ENCODE measurements around the gene SLC25A41.

Gene SLC25A41

DNA sequence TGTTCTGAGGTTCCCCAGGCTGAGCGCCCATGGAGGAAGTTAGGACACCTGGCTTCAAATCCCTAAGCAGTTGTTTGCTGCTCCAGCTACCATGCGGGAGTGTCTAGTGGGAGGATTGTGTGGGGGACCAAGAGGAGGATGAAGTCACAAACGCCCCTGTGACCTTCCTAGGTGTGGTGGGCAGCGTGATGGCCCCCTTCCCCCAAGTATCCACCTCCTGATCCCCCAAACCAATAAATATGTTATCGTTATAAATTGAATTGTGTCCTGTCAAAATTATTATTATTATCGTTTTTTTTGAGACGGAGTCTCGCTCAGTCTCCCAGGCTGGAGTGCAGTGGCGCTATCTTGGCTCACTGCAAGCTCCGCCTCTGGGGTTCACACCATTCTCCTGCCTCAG, at the start of gene SLC25A41:
SLC25A41 (minus strand) TSS at position 101 of the 400 bp plus-strand sequence; CDS start at position 31, 70 bp downstream.
- no peak for DNase-seq (ENCODE audit: low read depth)

DNA sequence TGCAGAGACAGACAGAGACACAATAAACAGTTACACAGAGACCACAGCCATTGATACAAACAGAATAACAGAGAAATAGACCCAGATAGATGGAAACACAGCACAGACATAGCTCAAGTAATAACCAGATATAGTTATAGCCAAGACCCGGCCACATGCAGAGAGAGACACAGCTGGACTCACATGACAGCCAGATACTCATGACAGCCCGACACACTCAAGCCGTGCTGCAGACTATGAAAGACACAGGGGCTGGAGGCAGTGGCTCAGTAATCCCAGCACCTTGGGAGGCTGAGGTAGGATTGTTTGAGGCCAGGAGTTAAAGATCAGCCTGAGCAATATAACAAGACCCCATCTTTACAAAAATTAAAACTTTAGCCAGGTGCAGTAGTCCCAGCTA, 49.7 kb upstream of the SLC25A41 start:
- no peak for DNase-seq (ENCODE audit: low read depth)

DNA sequence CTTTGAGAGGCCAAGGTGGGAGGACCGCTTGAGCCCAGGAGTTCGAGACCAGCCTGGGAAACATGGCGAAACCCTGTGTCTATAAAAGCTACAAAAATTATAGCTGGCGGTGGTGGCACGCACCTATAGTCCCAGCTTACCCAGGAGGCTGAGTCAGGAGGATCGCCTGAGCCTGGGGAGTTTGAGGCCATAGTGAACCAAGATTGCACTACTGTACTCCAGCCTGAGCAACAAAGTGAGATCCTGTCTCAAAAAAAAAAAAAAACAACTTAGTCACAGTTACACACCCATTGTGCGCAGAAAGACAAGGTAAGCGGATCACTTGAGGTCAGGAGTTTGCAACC, 48.8 kb upstream of the SLC25A41 start:
- DNase-seq (ENCODE audit: low read depth), result no peak

DNA sequence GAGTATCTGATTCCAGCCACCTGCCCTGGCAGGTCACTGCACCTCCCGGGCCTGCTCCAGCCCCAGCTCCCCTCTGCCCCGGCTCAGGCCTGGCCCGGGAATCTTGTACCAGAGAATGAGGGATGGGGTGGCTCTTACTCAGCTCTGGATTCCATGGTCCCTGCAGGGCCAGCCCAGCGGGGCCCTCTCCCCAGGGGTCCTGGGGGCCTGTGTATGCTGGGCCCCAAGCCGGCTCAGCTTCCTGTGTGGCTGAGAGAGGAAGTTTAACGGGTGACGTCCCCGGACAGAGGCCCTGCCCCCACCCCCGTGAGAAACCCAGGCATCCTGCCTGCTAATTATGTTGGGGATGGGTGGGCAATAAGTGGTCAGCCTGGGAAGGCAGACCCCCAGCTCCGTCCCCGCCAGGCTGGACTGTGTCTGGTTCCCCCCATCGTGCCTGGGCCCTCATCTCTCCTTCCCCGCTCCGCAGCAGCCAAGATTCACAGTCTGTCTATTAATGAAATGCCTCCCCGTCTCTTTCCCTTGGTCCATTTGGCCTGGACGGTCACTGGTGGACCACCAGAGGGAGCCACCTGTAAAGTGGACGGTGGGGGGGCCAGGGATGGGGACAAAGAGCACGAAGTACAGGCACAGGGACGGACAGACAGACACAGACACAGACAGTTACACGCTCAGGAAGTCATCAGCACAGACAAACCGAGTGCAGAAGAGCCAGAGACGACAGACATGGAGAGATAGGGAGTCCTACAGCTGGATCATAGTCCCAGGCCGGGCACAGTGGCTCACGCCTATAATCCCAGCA, 48.2 kb upstream of the SLC25A41 start, which contains the start of gene DENND1C:
DENND1C (minus strand) TSS at position 247 of the 802 bp plus-strand sequence; CDS start at position 155, 92 bp downstream.
- no peak for DNase-seq (ENCODE audit: low read depth)

DNA sequence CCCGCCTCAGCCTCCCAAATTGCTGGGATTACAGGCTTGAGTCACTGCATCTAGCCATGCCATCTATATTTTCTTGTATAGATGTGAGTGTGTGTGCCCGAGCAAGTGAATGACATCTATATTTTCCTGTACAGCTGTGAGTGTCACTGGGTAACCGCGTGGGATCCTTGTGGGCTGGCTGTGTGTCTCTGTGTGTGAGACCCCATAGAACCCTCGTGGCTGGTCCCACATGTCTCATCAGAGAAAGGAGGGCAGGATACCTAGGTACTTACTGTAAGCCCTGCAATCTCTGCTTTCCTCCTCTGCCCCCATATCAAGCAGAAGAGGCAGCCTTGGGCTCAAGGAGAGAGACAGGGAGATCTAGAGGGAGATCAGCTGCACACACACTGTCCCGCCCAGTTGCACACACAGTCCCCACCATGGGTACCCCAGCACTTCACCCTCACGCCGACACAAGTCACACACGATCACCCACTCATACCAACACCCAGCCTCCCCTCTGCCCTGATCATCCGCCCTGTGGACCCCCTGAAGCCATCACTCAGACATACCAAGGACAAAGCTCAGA, 47.4 kb upstream of the SLC25A41 start:
- DNase-seq (ENCODE audit: low read depth), result no peak

DNA sequence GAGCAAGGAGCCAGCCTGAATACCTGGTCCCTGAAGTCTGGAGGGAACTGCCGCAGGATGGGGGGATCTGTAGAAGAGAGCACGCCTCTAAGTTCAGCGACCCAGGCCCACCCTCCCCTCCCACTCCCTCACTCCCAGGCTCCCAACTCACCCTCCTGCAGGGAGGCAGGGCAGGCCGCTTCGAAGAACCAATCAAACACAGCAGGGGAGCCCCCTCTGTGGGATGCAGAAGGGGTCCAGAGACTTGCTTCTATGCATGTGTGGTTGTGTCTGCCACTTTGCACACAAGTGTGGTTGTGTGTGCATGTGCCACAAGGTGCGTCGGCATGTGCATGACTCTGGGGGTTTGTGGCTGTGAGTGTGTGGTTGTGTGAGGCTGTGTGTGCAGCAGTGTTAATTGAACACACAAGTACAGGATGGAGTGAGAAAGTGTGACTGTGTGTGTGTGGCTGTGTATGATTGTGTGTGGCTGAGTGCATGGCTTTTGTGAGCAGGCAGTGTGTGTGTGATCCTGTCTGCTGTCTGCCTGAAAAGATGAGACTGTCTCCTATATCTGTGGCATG, 46.4 kb upstream of the SLC25A41 start:
- DNase-seq (ENCODE audit: low read depth), result no peak

DNA sequence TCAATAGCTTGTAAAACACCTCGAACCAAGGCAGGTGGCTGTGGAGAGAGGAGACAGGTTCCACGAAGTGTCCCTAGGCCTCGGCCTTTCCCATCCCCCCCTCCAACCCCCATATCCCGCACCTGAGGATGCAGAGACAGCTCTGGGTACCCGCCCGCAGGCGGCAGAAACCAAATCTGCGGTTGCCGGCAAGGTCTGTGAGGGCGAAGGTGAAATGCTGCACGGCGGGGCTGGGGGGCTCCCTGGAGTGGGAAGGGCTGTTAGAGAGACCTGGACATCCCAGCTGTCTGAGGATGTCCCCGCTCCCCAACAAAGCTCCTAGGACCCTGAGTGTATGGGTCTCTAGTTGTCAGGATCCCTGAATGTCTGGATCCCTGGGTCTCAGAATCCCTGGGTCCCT, 45.3 kb upstream of the SLC25A41 start:
- no peak for DNase-seq (ENCODE audit: low read depth)

DNA sequence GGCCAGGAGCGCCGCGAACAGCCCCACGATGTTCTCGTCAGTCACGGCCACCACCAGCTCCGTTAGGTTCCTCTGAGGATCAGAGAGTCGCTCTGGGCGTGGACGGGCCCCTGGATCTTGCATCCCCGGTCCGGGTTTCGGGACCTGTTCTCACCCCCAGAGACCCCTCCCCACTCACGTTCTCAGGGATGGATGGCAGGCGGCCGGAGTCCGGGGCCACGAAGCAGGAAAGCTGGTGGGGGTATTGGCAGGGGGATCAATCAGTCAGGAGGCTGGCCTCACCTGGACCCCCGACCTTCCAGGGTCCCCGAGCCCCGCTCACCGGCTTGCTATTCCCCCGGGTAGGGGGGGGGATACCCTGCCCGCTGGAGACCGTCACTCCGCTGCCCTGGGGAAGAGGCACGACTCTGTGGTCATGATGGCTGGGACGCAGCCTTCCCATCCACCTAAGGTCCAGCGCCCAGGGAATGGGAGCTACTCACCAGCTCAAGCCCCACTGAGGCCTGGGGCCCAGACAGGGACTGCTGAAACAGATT, 43.4 kb upstream of the SLC25A41 start:
- no peak for DNase-seq (ENCODE audit: low read depth)

DNA sequence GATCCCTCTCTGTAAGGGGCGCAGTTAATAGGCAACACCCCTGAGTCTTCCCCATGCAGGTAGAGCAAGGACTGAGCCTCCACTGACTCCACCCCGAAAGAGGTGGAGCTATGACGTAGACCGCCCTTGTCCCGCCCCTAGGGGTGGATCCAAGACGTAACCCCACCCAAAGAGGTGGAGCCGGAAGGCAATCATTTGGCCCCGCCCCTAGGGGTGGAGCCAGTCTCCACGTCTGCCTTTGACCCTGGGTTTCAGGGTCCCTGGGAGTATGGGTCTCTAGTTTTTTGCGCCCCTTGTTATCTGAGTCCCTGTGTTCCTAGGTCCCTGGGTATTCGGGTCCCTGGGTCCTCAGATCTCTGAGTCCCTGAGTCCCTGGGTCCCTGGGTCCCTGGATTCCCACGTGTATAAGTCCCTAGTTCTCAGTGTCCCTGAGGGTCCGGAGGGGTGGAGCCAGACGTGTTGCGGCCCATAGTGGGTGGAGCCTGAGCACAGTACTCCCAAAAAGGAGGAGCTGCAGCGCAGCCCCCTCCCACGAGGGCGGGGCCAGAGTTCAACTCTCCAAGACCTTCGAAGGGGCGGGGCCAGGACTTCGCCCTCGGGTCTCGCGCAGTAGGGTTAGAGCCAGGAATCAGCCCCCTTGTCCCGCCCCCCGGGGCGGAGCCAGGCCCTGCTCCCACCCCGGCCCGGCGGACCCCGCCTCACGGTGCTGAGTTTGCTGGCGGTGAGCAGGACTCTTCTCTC, 42.8 kb upstream of the SLC25A41 start:
- DNase-seq (ENCODE audit: low read depth), result no peak

DNA sequence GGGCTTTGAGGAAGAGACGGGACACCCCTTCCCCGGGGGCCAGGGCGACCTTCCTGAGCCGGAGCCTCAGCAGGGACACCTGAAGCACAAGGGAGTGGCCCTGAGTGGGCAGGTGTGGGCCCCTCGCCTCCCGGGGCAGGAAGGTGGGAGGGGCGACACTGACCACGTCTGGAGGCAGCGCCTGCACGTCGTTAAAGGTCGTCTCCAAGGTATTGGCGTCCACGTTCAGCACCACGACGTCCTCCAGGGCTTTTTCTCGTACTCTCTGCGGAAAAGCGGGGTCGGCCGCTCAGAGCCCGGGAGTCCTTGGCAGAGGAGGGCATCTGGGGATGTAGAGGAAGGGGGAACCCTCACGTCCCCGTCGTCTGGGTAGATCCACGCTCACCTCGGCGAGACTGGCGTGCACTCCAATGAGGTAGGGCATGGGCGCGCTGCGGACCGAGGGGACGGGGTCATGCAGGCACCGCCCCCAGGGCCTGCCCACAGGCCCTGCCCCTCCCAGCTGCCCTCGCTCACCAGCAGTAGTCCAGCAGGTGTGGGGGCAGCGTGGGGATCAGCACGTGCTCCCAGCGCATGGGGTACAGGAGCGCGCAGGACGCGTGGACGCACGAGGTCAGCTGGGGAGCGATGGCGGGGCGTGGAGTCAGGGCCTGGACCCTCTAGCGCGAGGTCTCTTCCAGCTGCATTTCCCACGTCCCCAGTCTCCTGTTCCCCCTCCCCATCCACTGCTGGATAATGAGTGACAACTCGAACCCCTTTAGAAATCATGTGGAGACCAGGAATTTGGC, 42.0 kb upstream of the SLC25A41 start:
- no peak for DNase-seq (ENCODE audit: low read depth)

DNA sequence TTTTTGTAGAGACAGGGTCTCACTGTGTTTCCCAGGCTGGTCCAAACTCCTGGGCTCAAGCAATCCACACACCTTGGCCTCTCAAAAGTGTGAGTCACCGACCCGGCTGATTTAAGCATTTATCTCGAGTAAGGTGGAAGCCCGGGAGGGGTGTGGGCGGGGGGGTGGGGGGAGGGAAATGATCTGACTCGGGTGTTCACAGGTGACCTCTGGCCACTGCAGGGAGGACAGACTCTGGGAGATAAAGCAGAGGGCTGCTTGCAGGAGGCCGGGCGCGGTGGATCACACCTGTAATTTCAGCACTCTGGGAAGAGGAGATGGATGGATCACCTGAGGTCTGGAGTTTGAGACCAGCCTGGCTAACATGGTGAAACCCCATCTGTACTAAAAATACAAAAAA, 40.1 kb upstream of the SLC25A41 start:
- DNase-seq (ENCODE audit: low read depth), result no peak

DNA sequence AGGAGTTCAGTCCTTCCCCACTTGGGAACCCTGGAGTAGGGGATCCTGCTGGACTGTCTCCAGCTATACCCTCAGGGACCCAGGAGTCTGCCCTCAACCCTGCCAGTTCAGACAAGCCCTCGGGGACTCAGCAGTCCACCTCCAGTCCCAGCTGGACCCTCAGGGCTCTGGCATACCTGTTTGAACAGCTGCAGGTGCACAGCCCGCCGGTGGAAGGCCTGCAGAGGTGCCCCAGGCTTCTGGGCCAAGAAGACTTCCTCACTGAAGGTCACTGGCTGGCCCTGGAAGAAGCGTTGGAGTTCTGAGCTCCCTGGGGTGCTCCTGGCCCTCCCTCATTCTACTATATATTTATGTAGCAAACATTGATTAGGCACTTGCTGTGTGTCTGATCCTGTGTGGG, 39.1 kb upstream of the SLC25A41 start:
- no peak for DNase-seq (ENCODE audit: low read depth)

DNA sequence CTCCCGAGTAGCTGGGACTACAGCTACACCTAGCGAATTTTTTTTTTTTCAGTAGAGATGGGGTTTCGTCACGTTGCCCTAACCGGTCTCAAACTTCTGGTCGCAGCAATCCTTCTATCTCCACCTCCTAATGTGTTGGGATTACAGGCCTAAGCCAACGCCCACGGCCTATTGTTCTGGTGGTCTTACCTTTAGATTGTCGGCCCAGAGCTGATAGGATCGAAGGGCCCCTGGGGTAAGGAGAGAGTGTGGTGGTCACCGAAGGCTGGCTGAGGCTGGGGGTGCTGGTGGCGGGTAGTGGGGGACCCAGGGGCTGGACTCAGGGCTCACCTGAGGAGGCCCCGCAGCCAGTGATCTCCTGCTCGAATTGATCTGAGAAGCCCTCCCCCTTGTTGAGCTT, 37.5 kb upstream of the SLC25A41 start:
- no peak for DNase-seq (ENCODE audit: low read depth)

DNA sequence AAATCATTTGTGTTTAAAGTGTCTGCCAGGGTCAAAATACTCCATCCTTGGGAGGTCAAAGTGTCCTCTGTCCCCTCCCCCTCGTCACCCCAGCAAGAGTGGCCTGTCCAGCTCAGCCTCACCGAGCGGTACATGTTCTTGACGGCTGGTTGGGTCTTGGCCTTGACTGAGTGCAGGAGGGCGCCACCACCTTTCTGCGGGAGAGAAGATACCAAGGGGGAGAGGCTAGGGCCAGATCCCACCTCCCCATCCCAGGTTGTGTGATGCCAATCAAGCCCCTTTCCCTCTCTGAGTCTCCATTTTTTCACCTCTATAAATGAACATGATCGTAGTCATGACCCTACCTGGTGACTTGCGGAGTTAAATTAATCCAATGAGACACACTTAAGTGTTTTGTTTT, 36.6 kb upstream of the SLC25A41 start:
- DNase-seq (ENCODE audit: low read depth), result no peak

DNA sequence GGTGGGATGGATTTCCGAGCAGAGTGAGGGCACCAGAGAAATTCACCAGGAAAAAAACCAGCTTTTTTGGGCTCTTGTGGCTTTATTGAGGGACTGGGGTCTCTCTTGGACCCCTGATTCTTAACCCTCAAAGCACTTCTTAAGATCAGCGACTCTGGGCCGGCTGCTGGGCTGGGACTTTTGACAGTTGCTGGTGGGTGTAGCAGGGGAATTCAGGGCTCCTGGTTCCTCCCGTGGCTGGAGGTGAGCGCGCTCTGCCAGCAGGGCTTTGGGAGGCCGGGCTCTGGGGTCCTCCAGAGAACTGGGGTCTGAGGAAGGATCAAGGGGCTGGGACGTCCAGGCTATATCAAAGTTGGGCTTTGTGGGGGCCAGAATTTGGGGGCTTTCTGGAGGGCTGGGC, 33.8 kb upstream of the SLC25A41 start:
- no peak for DNase-seq (ENCODE audit: low read depth)

DNA sequence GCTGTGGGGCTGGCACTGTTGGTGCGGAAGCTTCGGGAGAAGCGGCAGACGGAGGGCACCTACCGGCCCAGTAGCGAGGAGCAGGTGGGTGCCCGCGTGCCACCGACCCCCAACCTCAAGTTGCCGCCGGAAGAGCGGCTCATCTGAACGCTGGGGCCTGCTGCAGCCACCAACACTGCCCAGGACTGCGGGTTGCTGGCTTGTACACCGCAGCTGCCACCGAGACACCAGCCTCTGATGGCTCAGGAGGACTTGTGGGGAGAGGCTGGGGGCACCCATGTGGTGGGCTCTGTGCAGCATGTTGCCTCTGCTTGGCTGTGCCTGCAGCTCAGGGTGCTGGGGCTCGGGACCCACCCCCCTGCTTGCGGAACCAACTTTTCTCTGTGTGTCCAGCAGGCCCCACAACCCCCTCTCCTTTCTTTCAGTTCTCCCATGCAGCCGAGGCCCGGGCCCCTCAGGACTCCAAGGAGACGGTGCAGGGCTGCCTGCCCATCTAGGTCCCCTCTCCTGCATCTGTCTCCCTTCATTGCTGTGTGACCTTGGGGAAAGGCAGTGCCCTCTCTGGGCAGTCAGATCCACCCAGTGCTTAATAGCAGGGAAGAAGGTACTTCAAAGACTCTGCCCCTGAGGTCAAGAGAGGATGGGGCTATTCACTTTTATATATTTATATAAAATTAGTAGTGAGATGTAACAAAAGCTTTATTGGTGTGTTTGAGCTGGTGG, 33.1 kb upstream of the SLC25A41 start:
- DNase-seq (ENCODE audit: low read depth), result no peak

DNA sequence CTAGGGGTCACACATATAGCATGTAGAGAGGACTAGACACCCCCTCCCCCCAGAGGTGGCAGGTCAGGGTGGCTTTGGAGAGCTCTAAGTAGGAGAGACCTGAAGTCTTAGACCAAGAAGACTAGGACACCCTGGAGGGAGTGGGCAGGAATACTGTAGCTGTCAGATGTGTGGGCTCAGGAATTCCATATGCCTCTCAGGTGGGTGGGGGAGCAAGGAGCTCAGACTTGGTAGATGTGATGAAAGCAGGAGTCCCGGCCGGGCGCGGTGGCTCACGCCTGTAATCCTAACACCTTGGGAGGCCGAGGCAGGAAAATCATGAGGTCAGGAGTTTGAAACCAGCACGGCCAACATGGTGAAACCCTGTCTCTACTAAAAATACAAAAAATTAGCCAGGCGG, 32.1 kb upstream of the SLC25A41 start:
- DNase-seq (ENCODE audit: low read depth), result no peak

DNA sequence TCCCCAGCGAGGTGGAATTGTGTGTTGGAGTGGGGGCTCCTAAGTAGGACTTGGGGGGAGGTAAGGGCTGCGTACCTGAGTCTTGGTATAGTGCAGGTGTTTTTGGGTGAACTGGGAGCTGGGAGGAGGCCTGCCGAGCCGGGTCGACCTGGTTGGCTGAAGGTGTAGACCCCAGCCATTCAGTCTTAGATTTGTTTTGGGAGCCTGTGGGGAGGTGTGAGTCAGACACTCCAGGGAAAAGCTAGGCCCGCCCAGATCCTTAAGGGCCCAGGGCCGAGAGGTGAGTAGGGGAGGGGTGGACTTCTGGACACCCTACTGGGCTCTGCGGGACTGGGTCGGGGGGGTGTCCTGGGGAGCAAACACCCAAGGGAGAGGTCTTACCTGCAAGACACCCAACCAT, 31.4 kb upstream of the SLC25A41 start:
- DNase-seq (ENCODE audit: low read depth), result no peak

DNA sequence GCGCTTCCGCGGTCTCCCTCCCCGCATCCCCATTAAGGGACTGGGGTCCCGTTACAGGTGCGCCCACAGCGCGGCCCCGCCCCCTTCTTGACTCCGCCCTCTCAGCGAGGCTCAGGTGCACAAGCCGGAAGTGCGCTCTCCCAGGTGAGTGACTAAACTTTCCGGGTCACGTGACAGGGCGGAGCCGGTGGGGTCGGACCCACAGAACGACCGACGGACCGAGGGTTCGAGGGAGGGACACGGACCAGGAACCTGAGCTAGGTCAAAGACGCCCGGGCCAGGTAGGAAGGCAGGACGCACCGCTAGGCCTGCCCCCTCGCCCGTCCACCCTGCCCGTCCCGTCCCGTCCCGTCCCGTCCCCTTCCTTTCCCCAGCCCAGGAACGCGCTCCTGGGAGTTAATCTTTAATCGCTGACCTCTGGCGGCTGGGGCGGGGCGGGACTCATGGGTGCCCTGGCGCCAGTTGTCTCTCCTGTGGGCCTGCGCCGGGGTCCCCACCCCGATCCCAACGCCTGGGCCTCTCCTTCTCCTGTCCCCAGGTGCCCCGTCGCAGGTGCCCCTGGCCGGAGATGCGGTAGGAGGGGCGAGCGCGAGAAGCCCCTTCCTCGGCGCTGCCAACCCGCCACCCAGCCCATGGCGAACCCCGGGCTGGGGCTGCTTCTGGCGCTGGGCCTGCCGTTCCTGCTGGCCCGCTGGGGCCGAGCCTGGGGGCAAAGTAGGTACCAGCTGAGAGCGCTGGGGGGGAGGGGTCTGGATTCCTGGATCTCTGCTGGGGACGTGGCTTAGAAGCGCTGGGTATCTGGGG, 30.7 kb upstream of the SLC25A41 start, which contains the start of gene CRB3:
CRB3 (plus strand) TSS at position 202 of the 804 bp plus-strand sequence; CDS start at position 633, 431 bp downstream.
- no peak for DNase-seq (ENCODE audit: low read depth)

Measured in stromal cell of bone marrow (primary cell).